ENCODE measurements around the gene AAK1. TPM values are rescaled to one million over a fixed set of nuclear protein-coding genes. Genes with fewer than 3 reads are reported as not detected.

AAK1 gene
- polyA plus RNA-seq, 1 donor from 2014 or later = 26.7 TPM

GRCh38 chr2:69529480-69529879 lies 114.1 kb downstream of the AAK1 start:
- no peak for TF ChIP-seq RAD21 (conservative IDR thresholded peaks at IDR 0.05)
- Histone ChIP-seq H4K20me1 (ENCODE audit: insufficient read depth) (no peaks in the 10 kb centered on the region), H3K4me2 (ENCODE audit: low read length) (no peak overlapping the region), H2AFZ (ENCODE audit: low read depth, low read length) (no peak overlapping the region), H3K36me3 (ENCODE audit: insufficient read depth, low read length) (peaks cover 11% of the 10 kb centered on the region), H3K27me3 (ENCODE audit: insufficient read depth, low read depth, low read length) (no peaks in the 10 kb centered on the region), H3K27ac (ENCODE audit: low read length) (no peak overlapping the region), H3K9me3 (ENCODE audit: low read length) (peaks cover 5% of the 10 kb centered on the region), H3F3A (ENCODE audit: insufficient read depth, low read length, poor library complexity, severe bottlenecking) (no peaks in the 10 kb centered on the region), H3K9ac (ENCODE audit: low read length) (no peak overlapping the region), H3K4me3 (ENCODE audit: low read length) (no peak overlapping the region), H3K9me2 (ENCODE audit: insufficient read depth, low read length) (no peaks in the 10 kb centered on the region), H3K79me2 (replicated peaks; ENCODE audit: insufficient read depth, low read length) (no peaks in the 10 kb centered on the region)

- H3K4me3 ChIP-seq (ENCODE audit: low read length) = no peak overlapping the region
- H3K79me2 ChIP-seq (replicated peaks; ENCODE audit: insufficient read depth, low read length) = no peaks in the 10 kb centered on the region
- H3F3A ChIP-seq (ENCODE audit: insufficient read depth, low read length, poor library complexity, severe bottlenecking) = no peaks in the 10 kb centered on the region
- H3K4me2 ChIP-seq (ENCODE audit: low read length) = no peak overlapping the region
- H3K9me2 ChIP-seq (ENCODE audit: insufficient read depth, low read length) = no peaks in the 10 kb centered on the region
- no peak overlapping the region for H3K27ac ChIP-seq (ENCODE audit: low read length)
- no peak for TF ChIP-seq POLR2AphosphoS5 (IDR thresholded peaks at IDR 0.05)
- no peak for TF ChIP-seq CTCF (IDR thresholded peaks at IDR 0.05; ENCODE audit: poor library complexity, severe bottlenecking)
- TF ChIP-seq REST (IDR thresholded peaks at IDR 0.05; ENCODE audit: borderline replicate concordance) = no peak
- TF ChIP-seq RAD21 (conservative IDR thresholded peaks at IDR 0.05) = no peak
- TF ChIP-seq EZH2 (IDR thresholded peaks at IDR 0.05; ENCODE audit: borderline replicate concordance, insufficient read depth, low read length, poor library complexity, severe bottlenecking) = no peak
- TF ChIP-seq SMC3 (conservative IDR thresholded peaks at IDR 0.05; ENCODE audit: poor library complexity) = no peak
- no peak for TF ChIP-seq EP300 (conservative IDR thresholded peaks at IDR 0.05; ENCODE audit: poor library complexity, severe bottlenecking)
- no peak for TF ChIP-seq MXI1 (conservative IDR thresholded peaks at IDR 0.05; ENCODE audit: poor library complexity, severe bottlenecking)
- no peak for TF ChIP-seq TAF1 (IDR thresholded peaks at IDR 0.05; ENCODE audit: low read depth)
- no peaks in the 10 kb centered on the region for H3K9me3 ChIP-seq (ENCODE audit: low read length)
- H3K36me3 ChIP-seq (ENCODE audit: insufficient read depth, low read length) = peaks cover 5% of the 10 kb centered on the region
- no peak overlapping the region for H2AFZ ChIP-seq (ENCODE audit: low read depth, low read length)
- no peaks in the 10 kb centered on the region for H4K20me1 ChIP-seq (ENCODE audit: insufficient read depth)
- H3K27me3 ChIP-seq (ENCODE audit: insufficient read depth, low read depth, low read length) = no peaks in the 10 kb centered on the region
- H3K9ac ChIP-seq (ENCODE audit: low read length) = no peak overlapping the region
Measured at GRCh38 chr2:69525261-69525660, 118.3 kb downstream of the AAK1 start.

- H2AFZ ChIP-seq (ENCODE audit: low read depth, low read length) = no peak overlapping the region
- H3K79me2 ChIP-seq (replicated peaks; ENCODE audit: insufficient read depth, low read length) = no peaks in the 10 kb centered on the region
- H3K4me3 ChIP-seq (ENCODE audit: low read length) = no peak overlapping the region
- no peaks in the 10 kb centered on the region for H3K27me3 ChIP-seq (ENCODE audit: insufficient read depth, low read depth, low read length)
- H3K36me3 ChIP-seq (ENCODE audit: insufficient read depth, low read length) = peaks cover 5% of the 10 kb centered on the region
- no peak overlapping the region for H3K9ac ChIP-seq (ENCODE audit: low read length)
- H3K9me3 ChIP-seq (ENCODE audit: low read length) = no peaks in the 10 kb centered on the region
- H3F3A ChIP-seq (ENCODE audit: insufficient read depth, low read length, poor library complexity, severe bottlenecking) = no peaks in the 10 kb centered on the region
- H3K27ac ChIP-seq (ENCODE audit: low read length) = no peak overlapping the region
- H4K20me1 ChIP-seq (ENCODE audit: insufficient read depth) = no peaks in the 10 kb centered on the region
- no peaks in the 10 kb centered on the region for H3K9me2 ChIP-seq (ENCODE audit: insufficient read depth, low read length)
- no peak for TF ChIP-seq CTCF (IDR thresholded peaks at IDR 0.05; ENCODE audit: poor library complexity, severe bottlenecking)
- no peak for TF ChIP-seq TAF1 (IDR thresholded peaks at IDR 0.05; ENCODE audit: low read depth)
- no peak for TF ChIP-seq MXI1 (conservative IDR thresholded peaks at IDR 0.05; ENCODE audit: poor library complexity, severe bottlenecking)
- no peak for TF ChIP-seq REST (IDR thresholded peaks at IDR 0.05; ENCODE audit: borderline replicate concordance)
- TF ChIP-seq RAD21 (conservative IDR thresholded peaks at IDR 0.05) = no peak
- no peak for TF ChIP-seq SMC3 (conservative IDR thresholded peaks at IDR 0.05; ENCODE audit: poor library complexity)
- no peak for TF ChIP-seq EP300 (conservative IDR thresholded peaks at IDR 0.05; ENCODE audit: poor library complexity, severe bottlenecking)
- no peak for TF ChIP-seq EZH2 (IDR thresholded peaks at IDR 0.05; ENCODE audit: borderline replicate concordance, insufficient read depth, low read length, poor library complexity, severe bottlenecking)
- no peak for TF ChIP-seq POLR2AphosphoS5 (IDR thresholded peaks at IDR 0.05)
- no peak overlapping the region for H3K4me2 ChIP-seq (ENCODE audit: low read length)
Measured at GRCh38 chr2:69524799-69525198, 118.7 kb downstream of the AAK1 start.

Data from neural cell (in vitro differentiated cells).